Astrocyte (in vitro differentiated cells and primary cell): Measurements from ENCODE around the gene RASIP1. TPM values are rescaled to one million over a fixed set of nuclear protein-coding genes. Genes with fewer than 3 reads are reported as not detected.

Experiments
- DNase-seq: peaks from one replicate; pipeline ENCODE4 v3.0.0-alpha.2; 2010; ENCODE audit warnings: low read depth
- FAIRE-seq: peaks from 2 replicates; lab custom pipeline; 2011; peaks lifted over from hg19 to GRCh38; lab: Jason Lieb, UNC
- H2AFZ ChIP-seq: 2 replicates; pipeline ENCODE4 v1.6.0; 2012; ENCODE audit warnings: low read depth, low read length, inconsistent platforms
- H3K27ac ChIP-seq: 2 replicates; pipeline ENCODE4 v1.5.1; 2011; ENCODE audit warnings: low read depth, low read length, inconsistent platforms
- H3K27me3 ChIP-seq: 2 replicates; pipeline ENCODE4 v1.6.0; 2011; ENCODE audit warnings: low read length, inconsistent platforms; ENCODE audit not compliant: insufficient read depth
- H3K36me3 ChIP-seq: 2 replicates; pipeline ENCODE4 v1.5.1; 2011; ENCODE audit warnings: low read length, inconsistent platforms; ENCODE audit not compliant: insufficient read depth
- H3K4me1 ChIP-seq: 2 replicates; pipeline ENCODE4 v1.5.1; 2011; ENCODE audit warnings: low read length, inconsistent platforms; ENCODE audit not compliant: insufficient read depth
- H3K4me2 ChIP-seq: 2 replicates; pipeline ENCODE4 v1.6.0; 2012; ENCODE audit warnings: low read length, inconsistent platforms
- H3K4me3 ChIP-seq: 2 replicates; pipeline ENCODE4 v1.5.1; 2011; ENCODE audit warnings: low read depth, mild to moderate bottlenecking, low read length, inconsistent platforms; ENCODE audit not compliant: insufficient read depth
- H3K79me2 ChIP-seq: 2 replicates; pipeline ENCODE4 v1.6.0; 2012; ENCODE audit warnings: mild to moderate bottlenecking, low read length, inconsistent platforms; ENCODE audit not compliant: insufficient read depth
- H3K9ac ChIP-seq: 2 replicates; pipeline ENCODE4 v1.6.0; 2012; ENCODE audit warnings: mild to moderate bottlenecking, low read length, inconsistent platforms
- H3K9me3 ChIP-seq: 2 replicates; pipeline ENCODE4 v1.5.1; 2012; ENCODE audit warnings: low read depth, mild to moderate bottlenecking, low read length, inconsistent platforms; ENCODE audit not compliant: insufficient read depth
- H4K20me1 ChIP-seq: 2 replicates; pipeline ENCODE4 v1.6.0; 2012; ENCODE audit warnings: low read length, inconsistent platforms; ENCODE audit not compliant: insufficient read depth
- H3K27ac Mint-ChIP-seq: one replicate; pipeline ENCODE4 v1.8.0; 2021; ENCODE audit warnings: mild to moderate bottlenecking, mixed read lengths; ENCODE audit not compliant: unreplicated experiment
- H3K27me3 Mint-ChIP-seq: one replicate; pipeline ENCODE4 v1.8.0; 2021; ENCODE audit warnings: low read depth, mixed read lengths; ENCODE audit not compliant: unreplicated experiment
- H3K36me3 Mint-ChIP-seq: one replicate; pipeline ENCODE4 v1.8.0; 2021; ENCODE audit warnings: low read depth, mixed read lengths; ENCODE audit not compliant: unreplicated experiment
- H3K4me1 Mint-ChIP-seq: one replicate; pipeline ENCODE4 v1.8.0; 2021; ENCODE audit warnings: low read depth, mixed read lengths; ENCODE audit not compliant: unreplicated experiment
- H3K4me3 Mint-ChIP-seq: one replicate; pipeline ENCODE4 v1.8.0; 2021; ENCODE audit warnings: mild to moderate bottlenecking, moderate library complexity, mixed read lengths; ENCODE audit not compliant: unreplicated experiment
- H3K9me3 Mint-ChIP-seq: one replicate; pipeline ENCODE4 v1.8.0; 2021; ENCODE audit warnings: mild to moderate bottlenecking, mixed read lengths; ENCODE audit not compliant: unreplicated experiment
- EZH2 ChIP-seq: IDR thresholded peaks from 2 replicates; pipeline ENCODE4 v1.6.1; 2012; ENCODE audit warnings: mild to moderate bottlenecking, low read length, inconsistent platforms; ENCODE audit not compliant: insufficient read depth
- total RNA-seq: library from RNA; stranded (reverse); gene quantifications from 2 replicates; pipeline ENCODE4 v1.2.1, GENCODE V29; 2021
- TF ChIP-seq, protein P1 (sequence below): IDR thresholded peaks from 2 replicates; pipeline ENCODE4 v1.5.1; 2011; ENCODE audit warnings: low read depth, mild to moderate bottlenecking, inconsistent platforms, low read length, moderate library complexity; ENCODE audit not compliant: insufficient read depth

Gene RASIP1
- total RNA-seq, 1 donor from 2014 or later, result 0.68 TPM

- H3K4me3 Mint-ChIP-seq, result no peak overlapping the region
- TF ChIP-seq EZH2, result no peak
- TF ChIP-seq, protein P1, sequence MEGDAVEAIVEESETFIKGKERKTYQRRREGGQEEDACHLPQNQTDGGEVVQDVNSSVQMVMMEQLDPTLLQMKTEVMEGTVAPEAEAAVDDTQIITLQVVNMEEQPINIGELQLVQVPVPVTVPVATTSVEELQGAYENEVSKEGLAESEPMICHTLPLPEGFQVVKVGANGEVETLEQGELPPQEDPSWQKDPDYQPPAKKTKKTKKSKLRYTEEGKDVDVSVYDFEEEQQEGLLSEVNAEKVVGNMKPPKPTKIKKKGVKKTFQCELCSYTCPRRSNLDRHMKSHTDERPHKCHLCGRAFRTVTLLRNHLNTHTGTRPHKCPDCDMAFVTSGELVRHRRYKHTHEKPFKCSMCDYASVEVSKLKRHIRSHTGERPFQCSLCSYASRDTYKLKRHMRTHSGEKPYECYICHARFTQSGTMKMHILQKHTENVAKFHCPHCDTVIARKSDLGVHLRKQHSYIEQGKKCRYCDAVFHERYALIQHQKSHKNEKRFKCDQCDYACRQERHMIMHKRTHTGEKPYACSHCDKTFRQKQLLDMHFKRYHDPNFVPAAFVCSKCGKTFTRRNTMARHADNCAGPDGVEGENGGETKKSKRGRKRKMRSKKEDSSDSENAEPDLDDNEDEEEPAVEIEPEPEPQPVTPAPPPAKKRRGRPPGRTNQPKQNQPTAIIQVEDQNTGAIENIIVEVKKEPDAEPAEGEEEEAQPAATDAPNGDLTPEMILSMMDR, result peak; percentile 73
- no peaks in the 10 kb centered on the region for H3K4me1 Mint-ChIP-seq
- H3K27me3 Mint-ChIP-seq, result peaks cover 34% of the 10 kb centered on the region
- peak overlapping the region; percentile 57 for H2AFZ ChIP-seq
- peaks cover 3% of the 10 kb centered on the region for H3K27me3 ChIP-seq
- H3K9me3 Mint-ChIP-seq, result no peaks in the 10 kb centered on the region
- H3K36me3 ChIP-seq, result no peaks in the 10 kb centered on the region
- H3K4me2 ChIP-seq, result no peak overlapping the region
- no peaks in the 10 kb centered on the region for H3K4me1 ChIP-seq
- H3K9ac ChIP-seq, result no peak overlapping the region
- H3K36me3 Mint-ChIP-seq, result no peaks in the 10 kb centered on the region
- H3K9me3 ChIP-seq, result no peaks in the 10 kb centered on the region
- peak; percentile 41 for FAIRE-seq
- DNase-seq, result peak; percentile 40
- H4K20me1 ChIP-seq, result no peaks in the 10 kb centered on the region
- H3K79me2 ChIP-seq, result no peaks in the 10 kb centered on the region
- no peak overlapping the region for H3K27ac ChIP-seq
- no peak overlapping the region for H3K4me3 ChIP-seq
- H3K27ac Mint-ChIP-seq, result peak overlapping the region; percentile 58
Observed at GRCh38 chr19:48674921-48675824, 65.2 kb downstream of the RASIP1 start.

- Histone ChIP-seq H3K36me3 (no peaks in the 10 kb centered on the region), H3K4me1 (no peaks in the 10 kb centered on the region), H3K9ac (no peak overlapping the region), H3K27me3 (peaks cover 3% of the 10 kb centered on the region), H3K4me2 (no peak overlapping the region), H3K4me3 (no peak overlapping the region), H3K79me2 (no peaks in the 10 kb centered on the region), H2AFZ (no peak overlapping the region), H4K20me1 (no peaks in the 10 kb centered on the region), H3K9me3 (peaks cover 3% of the 10 kb centered on the region), H3K27ac (no peak overlapping the region)
- no peaks in the 10 kb centered on the region for H3K4me1 Mint-ChIP-seq
- H3K27ac Mint-ChIP-seq, result no peak overlapping the region
- H3K9me3 Mint-ChIP-seq, result no peaks in the 10 kb centered on the region
- no peak for TF ChIP-seq EZH2
- TF ChIP-seq, protein P1, result no peak
- H3K36me3 Mint-ChIP-seq, result no peaks in the 10 kb centered on the region
- H3K27me3 Mint-ChIP-seq, result peaks cover 34% of the 10 kb centered on the region
- FAIRE-seq, result no peak
- no peak for DNase-seq
- no peak overlapping the region for H3K4me3 Mint-ChIP-seq
Observed at GRCh38 chr19:48674216-48674809, 66.1 kb downstream of the RASIP1 start.
